HG03558 (cell line): Measurements from ENCODE around the gene TMC2.
A peak's percentile ranks its signal among the peaks of the same experiment; 100 is the strongest.

Experiments
- ATAC-seq: cut with Tn5 transposase; IDR thresholded peaks from one replicate; pipeline ENCODE4 v1.9.1; 2021; ENCODE audit warnings: moderate number of reproducible peaks; ENCODE audit not compliant: unreplicated experiment; ENCODE audit errors: extremely low read depth

The TMC2 gene

GRCh38 chr20:2619337-2619736, 83.0 kb downstream of the TMC2 start:
- ATAC-seq = no peak

- no peak for ATAC-seq
Measured at GRCh38 chr20:2619961-2620595, 83.7 kb downstream of the TMC2 start.

GRCh38 chr20:2624190-2624589, 87.8 kb downstream of the TMC2 start:
- no peak for ATAC-seq

DNA sequence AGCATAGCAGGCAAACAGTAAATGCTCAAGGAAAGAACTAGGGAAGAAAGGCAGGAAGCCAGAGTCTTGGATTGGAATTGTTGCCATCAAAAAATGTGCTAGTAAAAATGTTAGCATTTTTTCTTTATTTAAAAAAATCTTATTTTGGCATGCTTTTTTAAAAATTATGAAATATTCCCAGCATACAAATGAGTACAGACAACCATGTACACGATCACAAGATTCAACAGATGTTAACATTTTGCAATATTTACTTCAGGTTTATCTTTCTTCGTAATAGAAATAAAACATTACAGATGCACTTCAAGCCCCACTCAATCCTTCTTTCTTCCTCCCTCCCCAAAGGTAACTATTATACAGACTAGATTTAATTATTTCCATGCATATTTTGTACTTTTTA, 88.7 kb downstream of the TMC2 start:
- ATAC-seq = no peak

DNA sequence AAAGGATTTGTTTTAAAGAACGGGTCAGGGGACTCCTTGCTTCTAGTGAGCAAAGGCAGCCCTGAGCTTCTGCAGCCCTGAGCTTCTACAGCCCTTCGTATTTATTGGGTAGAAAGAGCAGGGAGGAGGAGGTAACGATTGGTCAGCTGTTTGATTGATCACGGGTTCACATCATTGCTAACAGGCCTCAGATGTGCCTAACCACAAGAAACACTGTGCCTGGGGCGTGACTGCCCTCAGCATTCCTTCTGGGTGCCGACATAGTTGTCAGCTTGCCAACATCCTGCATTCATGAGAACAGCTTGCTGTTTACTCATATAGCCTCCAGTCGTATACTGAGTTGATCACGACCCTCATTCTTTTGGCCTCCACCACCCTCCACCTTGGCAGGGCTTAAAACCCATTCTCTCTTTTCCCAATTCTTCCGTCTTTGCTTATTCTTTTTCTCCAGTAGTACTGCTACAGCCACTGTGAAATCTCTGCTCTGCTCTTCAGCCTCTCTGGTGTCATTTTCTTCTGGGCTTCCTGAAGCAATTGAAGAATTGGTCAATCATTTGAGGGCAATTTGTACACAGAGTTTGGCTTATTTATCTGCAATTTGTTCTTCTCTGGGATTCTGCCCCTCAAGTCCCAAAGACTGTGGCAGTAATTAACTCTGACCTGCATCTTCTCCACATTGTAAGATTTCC, 90.6 kb downstream of the TMC2 start:
- no peak for ATAC-seq

DNA sequence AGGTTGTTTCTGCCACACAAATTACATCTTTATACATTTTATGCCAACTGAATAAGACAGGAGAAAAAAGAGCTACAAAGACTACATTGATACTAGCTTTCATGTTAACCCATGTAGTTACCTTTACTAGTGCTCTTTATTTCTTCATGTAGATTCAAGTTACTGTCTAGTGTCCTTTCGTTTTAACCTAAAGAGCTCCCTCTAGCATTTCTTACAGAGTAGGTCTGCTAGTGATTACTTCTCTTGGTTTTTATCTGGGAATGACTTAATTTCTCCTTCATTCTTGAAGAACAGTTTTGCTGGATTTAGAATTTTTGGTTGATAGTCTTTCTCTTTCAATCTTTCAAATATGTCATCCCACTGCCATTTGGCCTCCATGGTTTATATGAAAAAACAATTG, 94.9 kb downstream of the TMC2 start:
- ATAC-seq = no peak

GRCh38 chr20:2633381-2633780, 97.0 kb downstream of the TMC2 start:
- ATAC-seq = no peak

- ATAC-seq = no peak
Measured at GRCh38 chr20:2637246-2637645, 100.9 kb downstream of the TMC2 start.

- ATAC-seq = no peak
Measured at GRCh38 chr20:2640260-2640659, 103.9 kb downstream of the TMC2 start.

- no peak for ATAC-seq
Measured at GRCh38 chr20:2640899-2641298, 104.5 kb downstream of the TMC2 start.

GRCh38 chr20:2643708-2644107, 107.3 kb downstream of the TMC2 start:
- no peak for ATAC-seq

GRCh38 chr20:2651772-2652723, 115.7 kb downstream of the TMC2 start, which contains the start of gene NOP56:
Gene NOP56, plus strand, starts transcription at chr20:2652632. Its CDS starts 29 bp downstream, at chr20:2652661.
- ATAC-seq = peak; percentile 46

GRCh38 chr20:2652724-2653555, 116.6 kb downstream of the TMC2 start:
- peak; percentile 8 for ATAC-seq

- ATAC-seq = no peak
Measured at GRCh38 chr20:2653556-2654383, 117.4 kb downstream of the TMC2 start.

GRCh38 chr20:2654384-2654822, 118.0 kb downstream of the TMC2 start:
- no peak for ATAC-seq

DNA sequence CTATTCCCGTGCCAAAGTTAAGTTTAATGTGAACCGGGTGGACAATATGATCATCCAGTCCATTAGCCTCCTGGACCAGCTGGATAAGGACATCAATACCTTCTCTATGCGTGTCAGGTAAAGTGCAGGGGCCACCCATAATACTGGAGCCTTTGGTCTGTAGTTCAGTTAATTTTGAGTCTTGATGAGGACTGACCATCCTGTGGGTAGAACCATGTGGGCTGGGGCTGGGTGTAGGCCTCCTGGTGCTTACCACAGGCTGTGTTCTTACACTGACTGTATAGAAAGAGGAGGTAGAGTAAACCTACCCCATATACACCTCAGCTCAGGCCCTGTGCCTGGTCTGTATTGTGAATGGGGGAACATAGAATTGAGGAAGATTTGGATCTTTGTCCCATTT, 118.5 kb downstream of the TMC2 start:
- no peak for ATAC-seq

DNA sequence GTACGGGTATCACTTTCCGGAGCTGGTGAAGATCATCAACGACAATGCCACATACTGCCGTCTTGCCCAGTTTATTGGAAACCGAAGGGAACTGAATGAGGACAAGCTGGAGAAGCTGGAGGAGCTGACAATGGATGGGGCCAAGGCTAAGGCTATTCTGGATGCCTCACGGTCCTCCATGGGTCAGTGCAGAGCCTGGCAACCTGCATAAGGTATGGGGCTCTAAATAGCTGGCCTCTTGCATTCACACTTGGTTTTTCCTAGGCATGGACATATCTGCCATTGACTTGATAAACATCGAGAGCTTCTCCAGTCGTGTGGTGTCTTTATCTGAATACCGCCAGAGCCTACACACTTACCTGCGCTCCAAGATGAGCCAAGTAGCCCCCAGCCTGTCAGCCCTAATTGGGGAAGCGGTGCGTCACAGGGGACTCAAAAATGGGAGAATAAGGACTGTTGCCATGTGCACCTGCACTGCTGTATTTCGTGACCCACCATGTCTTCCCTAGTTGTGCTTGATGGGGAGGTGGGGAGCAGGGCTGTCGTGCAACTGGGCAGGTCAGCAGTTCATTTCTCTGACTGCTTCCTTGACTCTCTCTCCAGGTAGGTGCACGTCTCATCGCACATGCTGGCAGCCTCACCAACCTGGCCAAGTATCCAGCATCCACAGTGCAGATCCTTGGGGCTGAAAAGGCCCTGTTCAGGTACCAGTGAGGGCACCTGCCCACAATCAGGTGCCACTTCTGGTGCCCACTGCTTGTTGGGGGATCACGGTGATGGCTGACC, 119.2 kb downstream of the TMC2 start:
- no peak for ATAC-seq

- ATAC-seq = no peak
Measured at GRCh38 chr20:2656471-2657117, 120.2 kb downstream of the TMC2 start.
